ENCODE data around the gene KRT16.

- TF ChIP-seq CTCF (conservative IDR thresholded peaks at IDR 0.05; ENCODE audit: low read depth, low read length) (no peak), EZH2 (IDR thresholded peaks at IDR 0.05; ENCODE audit: borderline replicate concordance, low read depth, low read length, poor library complexity, severe bottlenecking) (no peak)
Measured at GRCh38 chr17:41650794-41651624, 38.4 kb upstream of the KRT16 start.
